NCI-H82 treated with DMSO at 0.1 percent for 48 hours (cell line): Measurements from ENCODE around the gene GADD45GIP1.

Source experiments
- DNase-seq: peaks from one replicate; lab custom pipeline; 2025; ENCODE audit not compliant: unreplicated experiment; lab: John Stamatoyannopoulos, UW

The GADD45GIP1 gene

GRCh38 chr19:12956446-12957388, at the start of gene GADD45GIP1:
Gene GADD45GIP1 (minus strand): TSS chr19:12957223. CDS start chr19:12957212, 11 bp downstream.
- peak; percentile 60 for DNase-seq

DNA sequence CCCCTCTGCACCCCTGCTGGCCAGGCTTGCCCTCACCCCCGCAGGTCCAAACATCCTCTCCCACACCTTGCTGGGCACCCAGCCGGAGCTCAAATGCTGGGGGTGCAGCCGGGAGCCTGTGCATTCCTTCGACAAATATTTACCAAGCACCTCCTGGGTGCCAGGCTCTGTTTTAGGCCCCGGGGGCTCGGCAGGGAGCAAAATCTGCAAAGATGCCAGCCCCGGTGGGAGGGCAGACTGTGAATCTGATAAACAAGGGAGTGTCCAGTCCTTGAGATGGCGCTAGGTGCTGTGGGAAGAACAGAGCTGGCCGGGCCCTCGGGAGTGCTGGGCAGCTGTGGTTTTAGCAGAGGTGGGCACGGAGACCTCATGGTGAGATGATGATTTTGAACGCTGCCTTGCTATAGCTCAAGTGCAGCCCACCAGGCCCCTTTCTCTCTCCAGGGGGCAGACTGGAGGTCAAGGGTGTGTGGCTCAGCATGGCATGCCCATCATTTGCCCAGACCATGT, 48.9 kb upstream of the GADD45GIP1 start:
- DNase-seq, result no peak

- DNase-seq, result no peak
These were observed 48.2 kb upstream of the GADD45GIP1 start for GRCh38 chr19:13005253-13005652.

GRCh38 chr19:13004273-13004672, 47.2 kb upstream of the GADD45GIP1 start:
- DNase-seq, result no peak

- no peak for DNase-seq
These were observed 46.1 kb upstream of the GADD45GIP1 start for GRCh38 chr19:13003081-13003480.

DNA sequence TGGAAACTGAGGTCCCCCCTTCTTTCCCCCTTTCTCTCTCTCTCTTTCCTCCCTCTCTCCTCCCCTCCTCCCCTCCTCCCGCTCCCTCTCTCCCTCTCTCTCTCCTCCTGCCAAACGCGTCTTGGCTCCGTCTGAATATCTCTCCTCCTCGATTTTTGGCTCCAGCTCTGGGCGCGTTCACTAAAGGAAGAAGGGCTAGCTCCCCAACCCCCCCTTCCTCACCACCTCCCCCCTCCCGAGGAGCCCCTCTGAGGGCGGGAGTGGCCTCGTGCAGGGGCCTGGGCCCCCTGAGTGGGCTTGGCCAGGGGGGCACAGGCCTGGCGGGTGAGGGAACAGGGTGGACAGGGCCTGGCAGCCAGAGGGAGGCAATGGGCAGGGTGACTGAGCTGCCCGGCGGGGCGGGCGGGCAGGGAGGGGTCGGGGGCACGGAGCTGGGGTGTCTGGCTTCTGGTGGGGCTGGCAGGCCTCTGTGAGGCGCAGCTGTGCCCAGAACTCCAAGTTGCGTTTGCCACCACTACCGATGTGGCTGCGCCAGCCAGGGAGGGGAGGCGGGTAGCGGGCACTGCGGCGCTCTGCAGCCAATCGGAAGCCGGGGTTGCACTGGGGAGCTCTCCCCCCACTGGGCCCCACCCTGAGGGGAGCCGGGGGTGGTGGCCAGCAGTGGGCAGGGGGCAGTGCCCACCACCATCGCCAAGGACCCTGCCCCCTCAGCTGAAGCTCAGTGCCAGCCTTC, 45.3 kb upstream of the GADD45GIP1 start:
- no peak for DNase-seq

DNA sequence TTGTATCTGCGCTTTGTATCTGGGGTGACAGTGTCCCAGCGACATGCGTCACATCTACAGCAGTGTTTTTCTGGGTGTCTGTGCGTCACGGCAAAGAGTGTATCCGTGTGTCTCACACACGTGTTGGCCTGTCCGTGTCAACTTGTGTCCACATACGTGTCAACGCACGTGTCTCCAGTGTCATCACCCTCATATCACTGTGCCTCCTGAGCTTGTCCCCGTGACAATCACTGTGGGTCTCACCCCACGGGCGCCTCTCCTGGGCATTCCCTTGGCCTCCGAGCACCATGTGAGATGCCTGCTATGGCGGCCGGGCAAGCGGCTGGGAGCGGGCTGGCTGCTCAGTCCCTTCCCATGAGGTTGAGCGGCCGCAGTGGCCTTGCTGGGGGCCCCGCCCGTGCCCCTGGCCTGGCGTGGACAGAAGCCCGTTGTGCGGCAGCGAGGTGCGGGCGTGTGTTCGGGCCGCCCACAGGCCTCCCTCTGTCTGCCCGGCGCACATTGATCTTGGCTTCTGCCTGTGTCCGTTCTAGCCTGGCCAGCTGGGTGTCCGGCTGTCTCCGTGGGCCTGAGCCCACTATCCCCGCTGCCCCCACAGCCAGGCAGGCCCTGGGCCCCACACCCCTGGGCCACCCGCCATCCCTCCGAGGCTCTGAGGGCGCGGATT, 44.6 kb upstream of the GADD45GIP1 start:
- no peak for DNase-seq

GRCh38 chr19:13001166-13001501, 44.1 kb upstream of the GADD45GIP1 start:
- no peak for DNase-seq

GRCh38 chr19:12997967-12998940, 41.2 kb upstream of the GADD45GIP1 start:
- DNase-seq, result no peak

DNA sequence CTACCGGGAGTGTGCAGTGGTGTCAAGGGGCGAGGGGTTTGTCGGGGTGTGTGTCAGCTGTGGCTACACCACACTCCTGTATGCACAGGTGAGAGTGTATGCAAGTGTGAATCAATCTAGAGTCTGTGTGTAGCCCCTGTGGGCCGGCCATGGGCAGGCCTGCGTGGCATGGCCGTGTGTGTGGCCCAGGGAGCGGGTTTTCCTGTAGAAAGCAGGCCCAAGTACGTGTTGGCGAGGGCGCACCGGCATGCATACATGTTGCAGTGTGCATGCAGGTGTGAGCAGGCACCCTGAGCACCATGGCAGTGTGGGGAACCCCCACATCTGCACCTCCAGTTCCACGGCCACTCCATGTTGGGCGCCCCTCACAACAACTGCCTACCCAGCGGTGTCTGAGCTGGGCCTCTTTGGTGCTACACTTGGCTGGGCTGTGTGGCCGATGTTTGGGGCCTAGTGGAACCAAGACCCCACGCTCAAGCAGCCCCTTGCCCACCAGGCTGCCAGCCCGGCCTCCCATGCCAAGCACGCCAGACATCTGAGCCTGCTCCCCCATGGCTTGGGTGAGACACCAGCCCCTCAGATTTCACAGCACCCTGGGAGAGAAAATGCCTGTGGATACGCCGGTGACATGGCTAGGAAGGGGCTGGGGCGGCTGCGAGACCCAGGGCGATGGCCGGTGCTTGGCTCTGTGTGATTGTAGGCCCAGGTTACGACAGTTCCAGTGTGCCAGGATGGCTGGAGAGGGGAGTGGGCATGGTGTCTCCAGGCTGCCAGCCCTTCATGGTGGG, 40.4 kb upstream of the GADD45GIP1 start:
- DNase-seq, result no peak

DNA sequence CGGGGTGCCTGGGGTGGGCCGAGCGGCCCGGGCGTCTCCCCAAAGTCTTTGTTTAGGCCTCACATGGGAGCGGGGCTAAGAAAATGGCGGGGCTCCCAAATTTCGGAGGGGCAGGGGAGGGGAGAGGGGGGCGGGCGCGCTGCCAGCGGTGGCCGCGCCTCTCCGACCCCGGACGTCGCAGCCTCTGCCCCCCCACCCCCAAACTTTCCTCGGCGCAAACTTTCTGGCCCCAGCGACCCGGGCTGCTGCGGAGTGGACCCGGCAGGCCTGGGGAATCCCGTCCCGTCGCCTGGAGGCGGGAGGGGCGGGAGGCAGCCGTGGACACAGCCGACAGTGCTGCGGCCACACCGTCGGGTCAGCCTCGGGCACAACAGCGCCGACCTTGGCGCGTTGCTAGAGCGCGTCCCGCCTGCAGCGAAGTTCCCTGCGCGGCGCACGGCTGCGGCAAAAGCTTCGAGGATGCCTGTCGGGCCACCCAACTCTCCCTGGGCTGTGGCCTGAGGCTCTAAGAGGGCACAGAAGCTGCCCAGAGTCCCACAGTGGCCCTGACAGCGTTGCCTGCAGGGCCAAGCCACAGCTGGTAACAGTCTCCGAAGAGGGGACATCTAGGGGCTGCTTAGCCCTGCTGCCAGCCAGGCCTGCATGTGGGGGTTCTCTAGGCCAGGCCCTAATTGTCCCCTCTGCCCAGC, 39.5 kb upstream of the GADD45GIP1 start:
- DNase-seq, result no peak

GRCh38 chr19:12995596-12996405, 38.8 kb upstream of the GADD45GIP1 start:
- DNase-seq, result no peak

- DNase-seq, result no peak
These were observed 37.9 kb upstream of the GADD45GIP1 start, which contains the start of gene NFIX for GRCh38 chr19:12994701-12995595. Gene NFIX (plus strand): TSS chr19:12995475. CDS start chr19:12995838, 363 bp downstream.

DNA sequence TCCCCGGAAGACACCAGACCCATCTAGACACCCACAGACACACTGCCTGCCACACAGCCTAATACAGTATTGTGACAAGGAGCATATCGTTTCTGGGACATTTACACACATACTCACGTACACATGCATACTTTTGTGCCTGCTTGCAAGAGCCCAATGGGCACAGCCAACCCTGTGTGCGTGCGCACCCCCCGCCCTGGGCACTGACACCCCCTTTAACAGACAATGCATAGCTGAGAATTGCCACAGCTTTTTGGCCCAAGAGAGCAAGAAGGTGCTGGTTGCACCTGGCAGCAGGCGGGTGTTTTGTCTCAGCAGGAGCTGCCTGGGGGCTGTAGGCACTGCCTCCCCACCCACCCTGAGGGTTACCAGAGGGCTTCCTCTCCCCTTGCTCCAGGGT, 36.5 kb upstream of the GADD45GIP1 start:
- DNase-seq, result no peak

DNA sequence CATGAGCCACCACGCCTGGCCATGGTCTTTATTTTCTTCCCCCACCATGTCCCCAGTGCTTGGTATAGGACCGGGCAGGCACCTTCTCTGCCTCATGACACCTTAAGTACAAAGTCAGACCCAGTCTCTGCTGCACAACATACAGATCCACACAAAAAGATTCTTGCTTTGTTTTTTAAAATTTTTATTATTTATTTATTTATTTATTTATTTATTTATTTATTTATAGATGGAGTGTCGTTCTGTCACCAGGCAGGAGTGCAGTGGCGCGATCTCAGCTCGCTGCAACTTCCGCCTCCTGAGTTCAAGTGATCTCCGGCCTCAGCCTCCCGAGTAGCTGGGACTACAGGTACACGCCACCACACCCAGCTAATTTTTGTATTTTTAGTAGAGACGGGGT, 35.7 kb upstream of the GADD45GIP1 start:
- DNase-seq, result no peak

GRCh38 chr19:12991296-12991695, 34.3 kb upstream of the GADD45GIP1 start:
- no peak for DNase-seq

- no peak for DNase-seq
These were observed 33.8 kb upstream of the GADD45GIP1 start for GRCh38 chr19:12990853-12991252.
